Natural killer cell (primary cell): ENCODE measurements around the gene SELENON. TPM values are rescaled to one million over a fixed set of nuclear protein-coding genes. Genes with fewer than 3 reads are reported as not detected.

Experiments
- ATAC-seq, 3 donors: fragments of 150-1000 bp in 2 of 3; fragments of 200-7000 bp in 1 of 3; cut with Tn5 transposase; 1 replicate in 1 of 3; 2 replicates in 2 of 3; pipeline ENCODE4 v1.10.0; 2021; ENCODE audit warnings: mild to moderate bottlenecking in 2 of 3, moderate library complexity in 2 of 3
- DNase-seq, 2 donors: peaks; one replicate each; pipeline versions ENCODE4 v3.0.0 to v3.0.0-alpha.2; 2013 to 2021; ENCODE audit warnings: mixed read lengths in 1 of 2
- H3K27ac ChIP-seq: one replicate; pipeline ENCODE4 v1.5.1; 2013; ENCODE audit warnings: mild to moderate bottlenecking, low read length
- H3K27me3 ChIP-seq: one replicate; pipeline ENCODE4 v1.6.1; 2013; ENCODE audit warnings: low read length; ENCODE audit not compliant: control insufficient read depth, insufficient read depth
- H3K36me3 ChIP-seq: one replicate; pipeline ENCODE4 v1.6.1; 2013; ENCODE audit warnings: low read length; ENCODE audit not compliant: control insufficient read depth, insufficient read depth
- H3K4me1 ChIP-seq: one replicate; pipeline ENCODE4 v1.6.1; 2013; ENCODE audit warnings: low read length; ENCODE audit not compliant: control insufficient read depth, insufficient read depth
- H3K4me3 ChIP-seq: one replicate; pipeline ENCODE4 v1.5.1; 2013; ENCODE audit warnings: low read length
- H3K9me3 ChIP-seq: one replicate; pipeline ENCODE4 v1.6.1; 2013; ENCODE audit warnings: low read length; ENCODE audit not compliant: control insufficient read depth, insufficient read depth
- H3K27ac Mint-ChIP-seq, 2 donors: one replicate each; pipeline ENCODE4 v1.8.0; 2022; ENCODE audit warnings: mild to moderate bottlenecking in 2 of 2, mixed read lengths in 2 of 2, moderate library complexity in 1 of 2
- H3K27me3 Mint-ChIP-seq, 2 donors: one replicate each; pipeline ENCODE4 v1.8.0; 2022; ENCODE audit warnings: low read depth in 2 of 2, mixed read lengths in 2 of 2
- H3K36me3 Mint-ChIP-seq: one replicate; pipeline ENCODE4 v1.8.0; 2022; ENCODE audit warnings: mixed read lengths
- H3K4me1 Mint-ChIP-seq, 2 donors: one replicate each; pipeline ENCODE4 v1.8.0; 2022; ENCODE audit warnings: mixed read lengths in 2 of 2
- H3K4me3 Mint-ChIP-seq: one replicate; pipeline ENCODE4 v1.8.0; 2022; ENCODE audit warnings: mild to moderate bottlenecking, moderate library complexity, mixed read lengths
- H3K9me3 Mint-ChIP-seq, 2 donors: one replicate each; pipeline ENCODE4 v1.8.0; 2022; ENCODE audit warnings: mixed read lengths in 2 of 2
- CTCF ChIP-seq: fragments of 200-600 bp; IDR thresholded peaks from one replicate; pipeline ENCODE4 v1.8.0; 2022; ENCODE audit warnings: antibody characterized with exemption
- WGBS: methylation state at CpG from one replicate; pipeline ENCODE4 v1.1.7; 2013; ENCODE audit warnings: missing lambda C conversion rate; ENCODE audit not compliant: insufficient coverage; 5-methylcytosine and 5-hydroxymethylcytosine counted together
- intact Hi-C: fragments of 100-400 bp; cut with micrococcal nuclease; formaldehyde crosslinking; loops from one replicate; pipeline ENCODE4 v1.14.2; 2022
- total RNA-seq, 4 donors: library from RNA; stranded (reverse); fragments of 120-200 nt in 1 of 4; gene quantifications; one replicate each; pipeline versions ENCODE4 v1.2.3 to v1.2.4, GENCODE V29; 2013 to 2022

Gene SELENON
- total RNA-seq, 3 donors from 2014 or later (not counting 1 experiment from before 2014, with no cell fraction given), result 9.7 to 16.4 (median 11.1) TPM

- intact Hi-C loops, result loop anchor here (10.0 kb wide), 1 partner anchor 177 kb away; the partner anchor contains the start of gene MAN1C1
These were observed 7.9 kb upstream of the SELENON start for GRCh38 chr1:25792115-25792514.

GRCh38 chr1:25793585-25794170 lies 6.3 kb upstream of the SELENON start:
- no peak overlapping the region for H3K27ac ChIP-seq
- no peak for TF ChIP-seq CTCF
- peaks cover 14 to 17% of the 10 kb centered on the region in 2 donors for H3K4me1 Mint-ChIP-seq
- no peak overlapping the region for H3K4me3 ChIP-seq
- 73% methylated on average over 7 of the region's 7 CpGs for WGBS
- DNase-seq (no peak), ATAC-seq (no peak)
- no peaks in the 10 kb centered on the region for H3K9me3 Mint-ChIP-seq
- H3K36me3 ChIP-seq, result no peaks in the 10 kb centered on the region
- H3K27me3 Mint-ChIP-seq, result no peaks in the 10 kb centered on the region
- intact Hi-C loops, result loop anchor here (10.0 kb wide), 1 partner anchor 179 kb away; the partner anchor contains the start of gene MAN1C1
- no peaks in the 10 kb centered on the region for H3K36me3 Mint-ChIP-seq
- no peak overlapping the region for H3K4me3 Mint-ChIP-seq
- no peaks in the 10 kb centered on the region for H3K9me3 ChIP-seq
- peaks cover 18% of the 10 kb centered on the region for H3K4me1 ChIP-seq
- H3K27me3 ChIP-seq, result no peaks in the 10 kb centered on the region
- H3K27ac Mint-ChIP-seq, result no peak overlapping the region

More at GRCh38 chr1:25792115-25792514, 7.9 kb upstream of the SELENON start:
- no peak for ATAC-seq
- no peak for DNase-seq
- Mint-ChIP-seq H3K4me3 (no peak overlapping the region), H3K27ac (no peak overlapping the region), H3K36me3 (no peaks in the 10 kb centered on the region), H3K4me1 (peaks cover 8 to 10% of the 10 kb centered on the region in 2 donors), H3K9me3 (no peaks in the 10 kb centered on the region), H3K27me3 (no peaks in the 10 kb centered on the region)
- H3K27ac ChIP-seq, result no peak overlapping the region
- H3K36me3 ChIP-seq, result no peaks in the 10 kb centered on the region
- 50% methylated on average over 2 of the region's 4 CpGs for WGBS
- no peaks in the 10 kb centered on the region for H3K27me3 ChIP-seq
- peaks cover 12% of the 10 kb centered on the region for H3K4me1 ChIP-seq
- no peaks in the 10 kb centered on the region for H3K9me3 ChIP-seq
- no peak overlapping the region for H3K4me3 ChIP-seq
- no peak for TF ChIP-seq CTCF

GRCh38 chr1:25794325-25794724 lies 5.7 kb upstream of the SELENON start:
- peaks cover 14 to 17% of the 10 kb centered on the region in 2 donors for H3K4me1 Mint-ChIP-seq
- H3K27me3 ChIP-seq, result no peaks in the 10 kb centered on the region
- no peak overlapping the region for H3K4me3 Mint-ChIP-seq
- DNase-seq (no peak), ATAC-seq (no peak)
- peaks cover 20% of the 10 kb centered on the region for H3K4me1 ChIP-seq
- 84% methylated on average over 8 of the region's 8 CpGs for WGBS
- H3K27me3 Mint-ChIP-seq, result no peaks in the 10 kb centered on the region
- no peaks in the 10 kb centered on the region for H3K36me3 ChIP-seq
- H3K27ac Mint-ChIP-seq, result no peak overlapping the region
- no peaks in the 10 kb centered on the region for H3K9me3 Mint-ChIP-seq
- intact Hi-C loops, result loop anchor here (10.0 kb wide), 1 partner anchor 180 kb away; the partner anchor contains the start of gene MAN1C1
- no peak overlapping the region for H3K4me3 ChIP-seq
- no peaks in the 10 kb centered on the region for H3K9me3 ChIP-seq
- TF ChIP-seq CTCF, result no peak
- no peak overlapping the region for H3K27ac ChIP-seq
- H3K36me3 Mint-ChIP-seq, result no peaks in the 10 kb centered on the region

- no peak overlapping the region for H3K4me3 ChIP-seq
- H3K9me3 ChIP-seq, result no peaks in the 10 kb centered on the region
- ATAC-seq (no peak), DNase-seq (no peak)
- Mint-ChIP-seq H3K4me1 (peaks cover 14 to 22% of the 10 kb centered on the region in 2 donors), H3K27me3 (no peaks in the 10 kb centered on the region), H3K27ac (no peak overlapping the region), H3K4me3 (no peak overlapping the region), H3K9me3 (no peaks in the 10 kb centered on the region), H3K36me3 (no peaks in the 10 kb centered on the region)
- no peak for TF ChIP-seq CTCF
- H3K27ac ChIP-seq, result no peak overlapping the region
- no peaks in the 10 kb centered on the region for H3K27me3 ChIP-seq
- intact Hi-C loops, result loop anchor here (10.0 kb wide), 1 partner anchor 180 kb away; the partner anchor contains the start of gene MAN1C1
- peaks cover 26% of the 10 kb centered on the region for H3K4me1 ChIP-seq
- no peaks in the 10 kb centered on the region for H3K36me3 ChIP-seq
- WGBS, result 81% methylated on average over 2 of the region's 2 CpGs
These were observed 4.8 kb upstream of the SELENON start for GRCh38 chr1:25795211-25795610.
